NT2/D1 (cell line): ENCODE data around the gene MAP2K5.

Experiments used
- DNase-seq: peaks from one replicate; pipeline ENCODE4 v3.0.0-alpha.2; 2011; ENCODE audit warnings: low read depth, low spot score
- H3K27me3 ChIP-seq: 2 replicates; pipeline ENCODE4 v1.6.0; 2011; ENCODE audit warnings: mild to moderate bottlenecking; ENCODE audit not compliant: insufficient read length, insufficient read depth
- H3K36me3 ChIP-seq: 2 replicates; pipeline ENCODE4 v1.6.1; 2011; ENCODE audit warnings: mild to moderate bottlenecking, low read length, mixed read lengths; ENCODE audit not compliant: insufficient read depth, insufficient read length
- H3K4me1 ChIP-seq: 2 replicates; pipeline ENCODE4 v1.5.1; 2011; ENCODE audit not compliant: insufficient read depth, insufficient read length
- H3K4me3 ChIP-seq: 2 replicates; pipeline ENCODE4 v1.5.1; 2011; ENCODE audit warnings: low read depth; ENCODE audit not compliant: insufficient read length
- H3K9ac ChIP-seq: 2 replicates; pipeline ENCODE4 v1.6.0; 2011; ENCODE audit warnings: low read depth; ENCODE audit not compliant: insufficient read length
- H3K9me3 ChIP-seq: 2 replicates; pipeline ENCODE4 v1.5.1; 2011; ENCODE audit warnings: mild to moderate bottlenecking, low read length; ENCODE audit not compliant: insufficient read depth
- SUZ12 ChIP-seq: IDR thresholded peaks from 2 replicates; pipeline ENCODE4 v1.6.1; 2011; ENCODE audit not compliant: insufficient read length, insufficient read depth; ENCODE audit errors: extremely low read depth
- YY1 ChIP-seq: IDR thresholded peaks from 2 replicates; pipeline ENCODE4 v1.6.1; 2011; ENCODE audit not compliant: insufficient read length, insufficient read depth
- ZNF274 ChIP-seq: IDR thresholded peaks from 2 replicates; pipeline ENCODE4 v1.6.1; 2011; ENCODE audit warnings: mild to moderate bottlenecking, low read depth, low read length

Gene MAP2K5

GRCh38 chr15:67571648-67572415, 29.3 kb downstream of the MAP2K5 start:
- Histone ChIP-seq H3K9ac (no peak overlapping the region), H3K36me3 (no peaks in the 10 kb centered on the region), H3K4me3 (no peak overlapping the region), H3K9me3 (no peaks in the 10 kb centered on the region), H3K4me1 (no peaks in the 10 kb centered on the region), H3K27me3 (no peaks in the 10 kb centered on the region)
- TF ChIP-seq ZNF274 (no peak), YY1 (no peak), SUZ12 (no peak)
- no peak for DNase-seq

GRCh38 chr15:67573194-67573593, 30.7 kb downstream of the MAP2K5 start:
- Histone ChIP-seq H3K27me3 (no peaks in the 10 kb centered on the region), H3K9me3 (no peaks in the 10 kb centered on the region), H3K4me1 (no peaks in the 10 kb centered on the region), H3K9ac (no peak overlapping the region), H3K4me3 (no peak overlapping the region), H3K36me3 (no peaks in the 10 kb centered on the region)
- no peak for DNase-seq
- TF ChIP-seq ZNF274: no peak
- TF ChIP-seq SUZ12: no peak
- no peak for TF ChIP-seq YY1

GRCh38 chr15:67575039-67575502, 32.6 kb downstream of the MAP2K5 start:
- Histone ChIP-seq H3K4me3 (no peak overlapping the region), H3K27me3 (no peaks in the 10 kb centered on the region), H3K9me3 (no peaks in the 10 kb centered on the region), H3K4me1 (no peaks in the 10 kb centered on the region), H3K9ac (no peak overlapping the region), H3K36me3 (no peaks in the 10 kb centered on the region)
- TF ChIP-seq YY1 (no peak), SUZ12 (no peak), ZNF274 (no peak)
- DNase-seq: no peak

GRCh38 chr15:67578020-67578600, 35.6 kb downstream of the MAP2K5 start:
- Histone ChIP-seq H3K4me3 (no peak overlapping the region), H3K9ac (no peak overlapping the region), H3K4me1 (no peaks in the 10 kb centered on the region), H3K27me3 (no peaks in the 10 kb centered on the region), H3K36me3 (no peaks in the 10 kb centered on the region), H3K9me3 (no peaks in the 10 kb centered on the region)
- DNase-seq: no peak
- TF ChIP-seq YY1 (no peak), ZNF274 (no peak), SUZ12 (no peak)

GRCh38 chr15:67579164-67579563, 36.7 kb downstream of the MAP2K5 start:
- no peak for DNase-seq
- H3K27me3 ChIP-seq: no peaks in the 10 kb centered on the region
- no peaks in the 10 kb centered on the region for H3K36me3 ChIP-seq
- H3K4me1 ChIP-seq: no peaks in the 10 kb centered on the region
- H3K4me3 ChIP-seq: no peak overlapping the region
- TF ChIP-seq SUZ12: no peak
- TF ChIP-seq ZNF274: no peak
- TF ChIP-seq YY1: no peak
- H3K9ac ChIP-seq: no peak overlapping the region
- no peaks in the 10 kb centered on the region for H3K9me3 ChIP-seq

GRCh38 chr15:67579967-67580366, 37.5 kb downstream of the MAP2K5 start:
- no peak for DNase-seq
- TF ChIP-seq ZNF274 (no peak), SUZ12 (no peak)
- Histone ChIP-seq H3K9me3 (no peaks in the 10 kb centered on the region), H3K27me3 (no peaks in the 10 kb centered on the region), H3K36me3 (no peaks in the 10 kb centered on the region), H3K9ac (no peak overlapping the region), H3K4me3 (no peak overlapping the region), H3K4me1 (no peaks in the 10 kb centered on the region)

- Histone ChIP-seq H3K4me3 (no peak overlapping the region), H3K9ac (no peak overlapping the region), H3K27me3 (no peaks in the 10 kb centered on the region), H3K9me3 (no peaks in the 10 kb centered on the region), H3K4me1 (no peaks in the 10 kb centered on the region), H3K36me3 (peaks cover 12% of the 10 kb centered on the region)
- DNase-seq: no peak
- TF ChIP-seq SUZ12 (no peak), YY1 (no peak)
These were observed 41.7 kb downstream of the MAP2K5 start for GRCh38 chr15:67584157-67584556.
